Measurements from ENCODE around the gene SUSD4.

GRCh38 chr1:223323491-223324484, 40.2 kb downstream of the SUSD4 start:
- TF ChIP-seq CTCF (conservative IDR thresholded peaks at IDR 0.05 in 1 of 2, IDR thresholded peaks at IDR 0.05 in 1 of 2; ENCODE audit: low read depth in 1 of 2, low read length in 2 of 2) (no peak), EZH2 (IDR thresholded peaks at IDR 0.05; ENCODE audit: low read length, missing control alignments) (no peak)
